ENCODE measurements around the gene GNA14. TPM values are rescaled to one million over a fixed set of nuclear protein-coding genes. Genes with fewer than 3 reads are reported as not detected.

Gene GNA14
- total RNA-seq, 6 experiments from 2014 or later = 2.3 to 4.2 (median 3.8) TPM

DNA sequence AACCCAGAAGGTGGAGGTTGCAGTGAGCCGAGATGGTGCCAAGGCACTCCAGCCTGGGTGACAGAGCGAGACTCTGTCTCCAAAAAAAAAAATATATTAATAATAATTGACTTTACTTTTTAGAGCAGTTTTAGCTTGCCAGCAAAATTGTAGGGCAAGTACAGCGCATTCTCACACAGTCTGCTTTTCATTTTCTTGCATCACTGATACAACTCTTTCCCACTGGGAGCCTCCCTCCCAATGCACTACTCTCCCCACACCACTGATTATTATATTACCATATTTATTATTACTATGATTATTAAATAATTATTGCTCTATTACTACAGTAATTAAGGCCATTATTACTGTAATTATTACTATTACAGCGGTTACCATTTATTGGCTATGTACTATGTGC lies 212.8 kb downstream of the GNA14 start:
- ATAC-seq = no peak
- Histone ChIP-seq H3K4me1 (no peaks in the 10 kb centered on the region), H3K4me3 (no peak overlapping the region), H3K36me3 (no peaks in the 10 kb centered on the region), H3K27me3 (no peaks in the 10 kb centered on the region), H3K9me3 (no peaks in the 10 kb centered on the region), H3K27ac (no peak overlapping the region)
- DNase-seq = no peak
- 84% methylated on average over 4 of the region's 4 CpGs for WGBS (ENCODE audit: insufficient coverage, low coverage, low lambda C conversion rate, missing lambda C conversion rate)
- no peak for TF ChIP-seq POLR2A (IDR thresholded peaks at IDR 0.05)
- TF ChIP-seq, protein P1, sequence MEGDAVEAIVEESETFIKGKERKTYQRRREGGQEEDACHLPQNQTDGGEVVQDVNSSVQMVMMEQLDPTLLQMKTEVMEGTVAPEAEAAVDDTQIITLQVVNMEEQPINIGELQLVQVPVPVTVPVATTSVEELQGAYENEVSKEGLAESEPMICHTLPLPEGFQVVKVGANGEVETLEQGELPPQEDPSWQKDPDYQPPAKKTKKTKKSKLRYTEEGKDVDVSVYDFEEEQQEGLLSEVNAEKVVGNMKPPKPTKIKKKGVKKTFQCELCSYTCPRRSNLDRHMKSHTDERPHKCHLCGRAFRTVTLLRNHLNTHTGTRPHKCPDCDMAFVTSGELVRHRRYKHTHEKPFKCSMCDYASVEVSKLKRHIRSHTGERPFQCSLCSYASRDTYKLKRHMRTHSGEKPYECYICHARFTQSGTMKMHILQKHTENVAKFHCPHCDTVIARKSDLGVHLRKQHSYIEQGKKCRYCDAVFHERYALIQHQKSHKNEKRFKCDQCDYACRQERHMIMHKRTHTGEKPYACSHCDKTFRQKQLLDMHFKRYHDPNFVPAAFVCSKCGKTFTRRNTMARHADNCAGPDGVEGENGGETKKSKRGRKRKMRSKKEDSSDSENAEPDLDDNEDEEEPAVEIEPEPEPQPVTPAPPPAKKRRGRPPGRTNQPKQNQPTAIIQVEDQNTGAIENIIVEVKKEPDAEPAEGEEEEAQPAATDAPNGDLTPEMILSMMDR (IDR thresholded peaks at IDR 0.05) = no peak
- intact Hi-C loops (cut with DNase I) = no loop called here

DNA sequence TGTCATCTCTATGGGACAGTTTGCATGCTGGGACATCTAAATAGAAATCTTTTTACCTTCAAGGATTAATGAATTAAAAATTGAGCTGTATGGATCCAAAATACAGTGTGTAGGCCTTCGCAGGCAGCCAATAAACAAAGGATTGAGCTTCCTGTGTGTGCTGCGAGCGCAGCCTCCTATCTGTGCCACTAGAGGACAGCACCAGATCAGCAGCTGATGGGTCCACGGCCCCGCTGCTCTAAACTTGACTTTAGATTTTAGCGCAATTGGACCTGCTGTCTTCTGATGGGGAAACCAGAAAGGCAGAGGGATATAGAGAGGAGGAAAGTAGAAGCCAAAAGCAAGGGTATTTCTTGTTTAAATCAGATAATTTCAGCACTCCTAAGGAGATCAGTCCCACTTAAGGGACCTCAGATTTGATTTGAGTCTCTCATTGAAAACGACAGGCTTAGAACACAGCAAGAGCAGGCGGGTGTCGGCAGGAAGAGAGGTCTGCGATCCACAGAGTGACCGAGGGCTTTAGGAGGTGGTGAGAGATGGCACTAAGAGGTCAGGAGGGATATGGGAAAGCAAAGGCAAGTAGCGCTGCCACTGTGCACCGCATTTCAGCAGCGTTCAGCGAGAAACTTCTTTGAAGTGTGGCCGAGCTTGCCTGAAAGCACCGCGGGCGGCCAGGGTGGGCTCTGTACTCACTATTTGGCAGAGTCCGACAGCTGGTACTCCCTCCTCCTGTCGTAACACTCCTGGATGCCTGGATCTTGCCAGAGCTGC lies 214.3 kb downstream of the GNA14 start:
- Histone ChIP-seq H3K4me1 (no peaks in the 10 kb centered on the region), H3K36me3 (no peaks in the 10 kb centered on the region), H3K27ac (no peak overlapping the region), H3K27me3 (no peaks in the 10 kb centered on the region), H3K4me3 (no peak overlapping the region), H3K9me3 (no peaks in the 10 kb centered on the region)
- DNase-seq (peak in 2 of 3 donors; percentile 58 to 66), ATAC-seq (peak; percentile 86 to 90 (median 89))
- 36% methylated on average over 13 of the region's 21 CpGs for WGBS (ENCODE audit: insufficient coverage, low coverage, low lambda C conversion rate, missing lambda C conversion rate)
- intact Hi-C loops (cut with DNase I) = no loop called here
- TF ChIP-seq, protein P1 (IDR thresholded peaks at IDR 0.05) = peak; percentile 82 to 94 (median 92)
- TF ChIP-seq POLR2A (IDR thresholded peaks at IDR 0.05) = no peak

DNA sequence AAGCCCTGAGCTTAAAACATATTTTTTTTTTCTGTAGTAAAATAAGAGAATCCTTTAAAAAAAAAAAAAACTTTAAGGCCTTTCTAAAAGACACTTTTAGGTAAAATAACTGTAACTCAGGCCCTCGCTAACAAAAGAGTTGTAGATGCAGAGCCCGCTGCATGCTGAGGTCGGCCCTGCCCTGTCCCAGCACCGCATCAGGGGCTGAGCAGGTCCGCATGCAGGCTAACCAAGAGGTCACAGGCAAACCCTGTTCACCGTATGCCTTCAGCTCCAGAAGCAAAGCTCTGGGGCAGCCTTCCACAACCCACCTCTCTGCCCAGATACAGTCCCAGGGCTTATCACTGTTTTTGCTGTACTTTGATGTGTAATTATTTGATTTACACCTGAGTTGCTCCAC lies 216.1 kb downstream of the GNA14 start:
- Histone ChIP-seq H3K36me3 (no peaks in the 10 kb centered on the region), H3K27me3 (no peaks in the 10 kb centered on the region), H3K27ac (no peak overlapping the region), H3K4me1 (no peaks in the 10 kb centered on the region), H3K9me3 (no peaks in the 10 kb centered on the region), H3K4me3 (no peak overlapping the region)
- ATAC-seq (no peak), DNase-seq (no peak)
- intact Hi-C loops (cut with DNase I) = no loop called here
- WGBS (ENCODE audit: insufficient coverage, low coverage, low lambda C conversion rate, missing lambda C conversion rate) = 59% methylated on average over 3 of the region's 6 CpGs
- TF ChIP-seq POLR2A (IDR thresholded peaks at IDR 0.05) = no peak
- TF ChIP-seq, protein P1 (IDR thresholded peaks at IDR 0.05) = no peak

DNA sequence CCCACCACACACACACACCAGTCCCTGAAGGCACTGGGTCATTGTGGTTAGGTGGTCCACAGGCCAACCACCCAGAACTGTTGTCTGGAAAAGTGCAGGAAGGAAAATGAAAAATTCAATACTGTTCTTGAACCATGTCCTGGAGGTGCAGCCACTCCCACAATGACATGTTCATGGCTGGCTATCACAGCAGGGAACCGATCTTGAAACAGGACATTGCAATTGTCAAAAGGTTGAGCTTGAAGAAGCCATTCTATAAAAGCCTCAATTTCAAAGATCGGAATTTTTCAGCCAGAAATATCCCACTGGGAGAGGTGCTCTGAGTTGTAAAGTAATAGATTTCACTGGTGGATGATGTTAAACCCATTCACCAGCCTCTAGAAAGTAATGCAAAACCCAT lies 218.2 kb downstream of the GNA14 start:
- intact Hi-C loops (cut with DNase I) = no loop called here

More for the DNA sequence above, 218.2 kb downstream of the GNA14 start:
- no peaks in the 10 kb centered on the region for H3K9me3 ChIP-seq
- DNase-seq (no peak), ATAC-seq (no peak)
- no peaks in the 10 kb centered on the region for H3K27me3 ChIP-seq
- WGBS (ENCODE audit: insufficient coverage, low coverage, low lambda C conversion rate, missing lambda C conversion rate) = 71% methylated on average over 2 of the region's 2 CpGs
- TF ChIP-seq POLR2A (IDR thresholded peaks at IDR 0.05) = no peak
- TF ChIP-seq, protein P1 (IDR thresholded peaks at IDR 0.05) = no peak
- H3K36me3 ChIP-seq = no peaks in the 10 kb centered on the region
- no peaks in the 10 kb centered on the region for H3K4me1 ChIP-seq
- H3K27ac ChIP-seq = no peak overlapping the region
- H3K4me3 ChIP-seq = no peak overlapping the region

Measured in right lobe of liver (tissue), 6 donors.